HG03439 (cell line): ENCODE results near the gene NKX2-4.
"Not testable (repeated sequence)": the region's sequence is repeated elsewhere in the genome, so short reads cannot be mapped to it uniquely, and the experiment has no call there.

Experiments used
- ATAC-seq: cut with Tn5 transposase; IDR thresholded peaks from one replicate; pipeline ENCODE4 v1.9.1; 2021; ENCODE audit warnings: mild to moderate bottlenecking, moderate library complexity; ENCODE audit not compliant: unreplicated experiment

NKX2-4 gene

GRCh38 chr20:21394551-21394950 lies 2.8 kb downstream of the NKX2-4 start:
- no peak for ATAC-seq

- ATAC-seq: no peak
These were observed 3.4 kb downstream of the NKX2-4 start for GRCh38 chr20:21393816-21394519.

- no peak for ATAC-seq
These were observed 4.2 kb downstream of the NKX2-4 start for GRCh38 chr20:21393166-21393565.

- ATAC-seq: no peak
These were observed 5.4 kb downstream of the NKX2-4 start for GRCh38 chr20:21391972-21392352.

- no peak for ATAC-seq
These were observed 5.9 kb downstream of the NKX2-4 start for GRCh38 chr20:21391185-21391971.

- no peak for ATAC-seq
These were observed 6.6 kb downstream of the NKX2-4 start for GRCh38 chr20:21390768-21391167.

- ATAC-seq: no peak
These were observed 8.0 kb downstream of the NKX2-4 start for GRCh38 chr20:21389368-21389767.

- no peak for ATAC-seq
These were observed 8.8 kb downstream of the NKX2-4 start for GRCh38 chr20:21388566-21388965.

GRCh38 chr20:21387528-21387927 lies 9.8 kb downstream of the NKX2-4 start:
- ATAC-seq: no peak

- no peak for ATAC-seq
These were observed 11.2 kb downstream of the NKX2-4 start for GRCh38 chr20:21386111-21386510.

- ATAC-seq: no peak
These were observed 12.9 kb downstream of the NKX2-4 start for GRCh38 chr20:21384308-21384892.

GRCh38 chr20:21381619-21382018 lies 15.7 kb downstream of the NKX2-4 start:
- ATAC-seq: no peak

GRCh38 chr20:21380711-21381110 lies 16.6 kb downstream of the NKX2-4 start:
- ATAC-seq: no peak

- ATAC-seq: no peak
These were observed 19.1 kb downstream of the NKX2-4 start for GRCh38 chr20:21378259-21378658.

GRCh38 chr20:21377701-21378100 lies 19.6 kb downstream of the NKX2-4 start:
- ATAC-seq: no peak

GRCh38 chr20:21376626-21377025 lies 20.7 kb downstream of the NKX2-4 start:
- ATAC-seq: no peak

GRCh38 chr20:21373436-21373835 lies 23.9 kb downstream of the NKX2-4 start:
- ATAC-seq: no peak

GRCh38 chr20:21372016-21372415 lies 25.3 kb downstream of the NKX2-4 start:
- ATAC-seq: no peak

GRCh38 chr20:21371193-21371592 lies 26.1 kb downstream of the NKX2-4 start:
- no peak for ATAC-seq

- ATAC-seq: no peak
These were observed 28.5 kb downstream of the NKX2-4 start for GRCh38 chr20:21368791-21369190.

GRCh38 chr20:21366273-21366672 lies 31.1 kb downstream of the NKX2-4 start:
- not testable (repeated sequence) for ATAC-seq

- no peak for ATAC-seq
These were observed 31.6 kb downstream of the NKX2-4 start for GRCh38 chr20:21365771-21366170.
